BLaER1 treated with 17β-estradiol and CSF1 and Interleukin-3, amounts not matched to agents 10 nM and 100 nM (cell line): ENCODE results near the gene ZNF528.

Experiments
- H3K27ac ChIP-seq, 11 experiments: shearing (Covaris generic); formaldehyde crosslinking; 2 replicates each; pipeline ENCODE4 v1.8.1; 2022
- H3K27me3 ChIP-seq, 11 experiments: shearing (Covaris generic); formaldehyde crosslinking; 2 replicates each; pipeline ENCODE4 v1.8.1; 2022
- H3K36me3 ChIP-seq, 11 experiments: shearing (Covaris generic); formaldehyde crosslinking; 2 replicates each; pipeline ENCODE4 v1.8.1; 2022
- H3K4me1 ChIP-seq, 10 experiments: shearing (Covaris generic); formaldehyde crosslinking; 2 replicates each; pipeline ENCODE4 v1.8.1; 2022
- H3K4me2 ChIP-seq, 11 experiments: shearing (Covaris generic); formaldehyde crosslinking; 2 replicates each; pipeline ENCODE4 v1.8.1; 2022
- H3K4me3 ChIP-seq, 10 experiments: shearing (Covaris generic); formaldehyde crosslinking; 2 replicates each; pipeline ENCODE4 v1.8.1; 2022
- H3K9ac ChIP-seq, 11 experiments: shearing (Covaris generic); formaldehyde crosslinking; 2 replicates each; pipeline ENCODE4 v1.8.1; 2022
- H3K9me3 ChIP-seq, 11 experiments: shearing (Covaris generic); formaldehyde crosslinking; replicated peaks in 1 of 11; 2 replicates each; pipeline ENCODE4 v1.8.1; 2022
- H4K20me1 ChIP-seq, 11 experiments: shearing (Covaris generic); formaldehyde crosslinking; 2 replicates each; pipeline ENCODE4 v1.8.1; 2022
- Cebpa-rat ChIP-seq, 11 experiments: shearing (Covaris generic); IDR thresholded peaks; 2 replicates each; pipeline ENCODE4 v1.8.1; 2022

ZNF528 gene

DNA sequence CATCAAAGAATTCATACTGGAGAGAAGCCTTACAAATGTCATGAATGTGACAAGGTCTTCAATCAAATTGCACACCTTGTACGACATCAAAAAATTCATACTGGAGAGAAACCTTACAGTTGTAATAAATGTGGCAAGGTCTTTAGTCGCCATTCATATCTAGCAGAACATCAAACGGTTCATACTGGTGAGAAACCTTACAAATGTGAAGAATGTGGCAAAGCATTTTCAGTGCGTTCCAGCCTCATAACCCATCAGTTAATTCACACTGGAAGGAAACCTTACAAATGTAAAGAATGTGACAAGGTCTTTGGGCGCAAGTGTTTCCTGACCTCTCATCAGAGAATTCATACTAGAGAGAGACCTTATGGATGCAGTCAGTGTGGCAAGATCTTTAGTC is 18.1 kb downstream of the ZNF528 start:
- Histone ChIP-seq H3K4me3 (no peak overlapping the region), H3K36me3 (peaks cover 48 to 66% (median 58%) of the 10 kb centered on the region in 11 experiments), H3K9ac (no peak overlapping the region), H3K9me3 (peaks cover 92 to 100% (median 100%) of the 10 kb centered on the region in 11 experiments), H4K20me1 (no peaks in the 10 kb centered on the region), H3K27ac (no peak overlapping the region), H3K27me3 (no peaks in the 10 kb centered on the region), H3K4me2 (no peak overlapping the region), H3K4me1 (peaks cover 0 to 7% (median 0%) of the 10 kb centered on the region in 10 experiments; a peak in 3 of 20 replicates)
- TF ChIP-seq Cebpa-rat (IDR thresholded peaks at IDR 0.05) = no peak

DNA sequence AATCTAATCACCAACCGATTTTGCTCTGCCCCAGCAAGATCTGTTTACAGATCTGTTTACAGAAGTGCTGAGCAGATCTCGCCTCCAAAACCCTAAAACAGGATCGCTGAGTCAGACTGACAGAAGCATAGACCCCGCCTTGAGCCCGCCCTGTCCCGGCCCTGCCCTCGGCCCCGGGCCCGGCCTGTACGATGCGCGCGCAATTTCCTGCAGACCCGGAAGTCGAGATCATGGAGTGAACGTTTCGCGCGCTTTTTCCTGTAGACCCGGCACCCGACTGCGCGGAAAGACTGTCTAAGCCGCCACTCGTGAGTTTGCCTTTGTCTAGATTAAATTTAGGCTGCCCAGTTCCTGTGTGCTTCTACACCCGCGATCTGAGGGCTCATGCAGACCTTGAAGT is 31.3 kb downstream of the ZNF528 start, which contains the start of gene ZNF534:
Gene ZNF534 (plus strand): TSS at position 212 of the 400 bp plus-strand sequence. CDS start 2,327 bp downstream, outside the sequence.
- Histone ChIP-seq H3K36me3 (peaks cover 18 to 63% (median 43%) of the 10 kb centered on the region in 11 experiments; a peak in 20 of 22 replicates), H3K9me3 (peaks cover 97 to 100% (median 100%) of the 10 kb centered on the region in 11 experiments), H3K27ac (no peak within 1 kb of the TSS), H3K4me1 (no peaks in the 10 kb centered on the region), H3K27me3 (no peaks in the 10 kb centered on the region), H4K20me1 (no peaks in the 10 kb centered on the region), H3K4me3 (no peak within 1 kb of the TSS), H3K4me2 (no peak within 1 kb of the TSS), H3K9ac (no peak within 1 kb of the TSS)
- no peak for TF ChIP-seq Cebpa-rat (IDR thresholded peaks at IDR 0.05)

DNA sequence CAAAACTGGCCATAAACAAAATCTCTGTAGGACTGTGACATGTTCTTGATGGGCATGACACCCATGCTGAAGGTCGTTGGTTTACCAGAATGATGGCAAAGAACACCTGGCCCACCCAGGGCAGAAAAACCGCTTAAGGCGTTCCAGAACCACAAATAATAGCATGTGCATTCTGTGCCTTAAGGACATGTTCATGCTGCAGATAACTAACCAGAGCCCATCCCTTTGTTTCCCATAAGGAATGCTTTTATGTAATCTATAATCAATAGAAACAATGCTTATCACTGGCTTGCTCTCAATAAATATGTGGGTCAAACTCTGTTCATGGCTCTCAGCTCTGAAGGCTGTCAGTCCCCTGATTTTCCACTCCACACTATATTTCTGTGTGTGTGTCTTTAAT is 44.5 kb downstream of the ZNF528 start:
- Histone ChIP-seq H3K36me3 (peaks cover 8 to 21% (median 17%) of the 10 kb centered on the region in 11 experiments; a peak in 17 of 22 replicates), H3K4me2 (no peak overlapping the region), H3K4me1 (no peaks in the 10 kb centered on the region), H3K4me3 (no peak overlapping the region), H3K27ac (no peak overlapping the region), H3K9ac (no peak overlapping the region), H4K20me1 (no peaks in the 10 kb centered on the region), H3K9me3 (peaks cover 95 to 100% (median 99%) of the 10 kb centered on the region in 11 experiments), H3K27me3 (no peaks in the 10 kb centered on the region)
- no peak for TF ChIP-seq Cebpa-rat (IDR thresholded peaks at IDR 0.05)

DNA sequence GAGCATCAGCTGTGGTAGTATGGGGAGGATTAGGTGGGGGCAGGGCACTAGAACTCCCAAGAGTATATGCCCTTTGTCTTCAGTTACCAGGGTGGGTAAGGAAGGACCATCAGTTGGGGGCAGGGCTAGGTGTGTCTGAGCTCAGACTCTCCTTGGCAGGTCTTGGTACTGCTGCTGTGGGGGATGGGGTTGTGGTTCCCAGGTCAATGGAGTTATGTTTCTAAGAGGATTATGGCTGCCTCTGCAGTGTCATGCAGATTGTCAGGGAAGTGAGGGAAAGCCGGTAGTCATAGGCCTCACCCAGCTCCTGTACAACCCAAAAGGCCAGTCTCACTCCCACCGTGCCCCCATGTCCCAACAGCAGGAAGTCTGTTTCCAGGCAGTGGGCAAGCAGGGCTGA is 46.9 kb downstream of the ZNF528 start:
- no peaks in the 10 kb centered on the region for H4K20me1 ChIP-seq
- no peak overlapping the region for H3K4me2 ChIP-seq
- H3K36me3 ChIP-seq = peaks cover 0 to 3% (median 0%) of the 10 kb centered on the region in 11 experiments; a peak in 3 of 22 replicates
- peaks cover 89 to 100% (median 94%) of the 10 kb centered on the region in 11 experiments for H3K9me3 ChIP-seq
- no peaks in the 10 kb centered on the region for H3K4me1 ChIP-seq
- no peak overlapping the region for H3K27ac ChIP-seq
- H3K27me3 ChIP-seq = no peaks in the 10 kb centered on the region
- TF ChIP-seq Cebpa-rat (IDR thresholded peaks at IDR 0.05) = no peak
- H3K9ac ChIP-seq = no peak overlapping the region
- H3K4me3 ChIP-seq = 0 out of 20 replicates have a peak overlapping the region, but pooled peaks of 1 of the 10 experiments have one; percentile 28

DNA sequence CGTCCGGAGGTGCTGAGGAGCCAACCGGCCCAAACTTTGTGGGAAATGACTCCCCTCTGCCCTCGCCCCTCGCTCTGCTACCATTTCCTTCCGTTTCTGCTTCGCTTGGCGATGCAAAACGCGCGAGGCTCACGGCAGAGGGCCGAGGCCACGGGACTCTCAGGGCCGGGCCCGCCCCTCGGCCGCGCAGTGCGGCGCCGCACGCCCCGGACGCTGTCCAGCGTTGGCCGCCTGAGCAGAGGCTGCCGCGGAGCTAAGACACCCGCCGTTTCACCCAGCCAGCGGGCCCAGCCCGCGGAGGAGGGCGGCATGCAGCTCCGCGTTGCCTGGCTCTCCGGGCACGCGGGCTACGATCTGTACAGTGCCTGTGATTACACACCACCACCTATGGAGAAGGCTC is 53.6 kb downstream of the ZNF528 start:
- Histone ChIP-seq H4K20me1 (no peaks in the 10 kb centered on the region), H3K27ac (no peak overlapping the region), H3K4me1 (no peaks in the 10 kb centered on the region), H3K27me3 (no peaks in the 10 kb centered on the region), H3K36me3 (peaks cover 0 to 8% (median 3%) of the 10 kb centered on the region in 11 experiments; a peak in 5 of 22 replicates), H3K4me3 (peak overlapping the region in 3 of 10 experiments; percentile 19 to 31 (median 19); a peak in 1 of 20 replicates), H3K9me3 (peaks cover 92 to 100% (median 97%) of the 10 kb centered on the region in 11 experiments), H3K9ac (no peak overlapping the region), H3K4me2 (no peak overlapping the region)
- no peak for TF ChIP-seq Cebpa-rat (IDR thresholded peaks at IDR 0.05)

DNA sequence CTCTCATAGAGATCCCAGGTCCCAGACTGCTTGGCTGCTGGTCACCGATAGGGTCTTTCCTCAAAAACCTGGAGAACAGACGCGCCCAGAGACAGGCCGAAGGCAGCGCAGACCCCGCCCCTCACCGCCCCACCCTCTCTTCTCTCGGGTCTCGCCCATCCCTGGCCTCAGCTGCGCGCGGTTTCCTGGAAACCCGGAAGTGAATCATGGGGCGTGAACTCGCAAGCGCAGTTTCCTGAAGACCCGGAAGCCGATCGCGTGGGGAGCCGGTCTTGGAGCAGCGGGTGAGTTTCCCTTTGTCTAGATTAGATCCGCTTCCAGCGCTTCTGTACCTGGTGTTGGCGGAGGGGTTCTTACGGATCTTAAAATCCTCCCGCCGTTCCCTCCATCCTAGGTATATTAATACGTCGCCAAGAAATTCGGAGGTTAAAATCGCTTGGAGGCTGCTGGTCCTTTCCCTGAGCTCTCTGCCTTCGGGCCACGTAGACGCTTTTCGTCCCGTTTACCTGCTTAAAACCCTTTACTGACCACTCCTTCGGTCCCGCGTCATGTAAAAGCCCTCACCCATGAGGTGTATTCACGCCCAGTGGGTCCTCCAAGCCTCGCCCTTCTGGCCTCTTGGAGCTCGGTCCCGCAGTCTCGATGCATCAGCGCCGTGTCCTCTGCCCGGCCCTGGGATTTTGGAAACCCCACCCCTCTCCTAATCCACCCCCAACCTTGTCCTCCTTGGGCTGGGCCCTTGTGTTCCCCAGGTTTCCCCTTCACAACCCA is 55.9 kb downstream of the ZNF528 start, which contains the start of gene ZNF578:
Gene ZNF578 (plus strand): TSS at position 230 of the 771 bp plus-strand sequence. CDS start 48,293 bp downstream, outside the sequence.
- Histone ChIP-seq H3K9me3 (peaks cover 96 to 100% (median 99%) of the 10 kb centered on the region in 11 experiments), H3K4me1 (no peaks in the 10 kb centered on the region), H3K27ac (no peak within 1 kb of the TSS), H3K36me3 (peaks cover 0 to 13% (median 4%) of the 10 kb centered on the region in 11 experiments; a peak in 5 of 22 replicates), H4K20me1 (no peaks in the 10 kb centered on the region), H3K4me2 (no peak within 1 kb of the TSS), H3K9ac (no peak within 1 kb of the TSS), H3K27me3 (no peaks in the 10 kb centered on the region), H3K4me3 (0 out of 20 replicates have a peak within 1 kb of the TSS, but pooled peaks of 1 of the 10 experiments have one; percentile 13)
- TF ChIP-seq Cebpa-rat (IDR thresholded peaks at IDR 0.05) = no peak

DNA sequence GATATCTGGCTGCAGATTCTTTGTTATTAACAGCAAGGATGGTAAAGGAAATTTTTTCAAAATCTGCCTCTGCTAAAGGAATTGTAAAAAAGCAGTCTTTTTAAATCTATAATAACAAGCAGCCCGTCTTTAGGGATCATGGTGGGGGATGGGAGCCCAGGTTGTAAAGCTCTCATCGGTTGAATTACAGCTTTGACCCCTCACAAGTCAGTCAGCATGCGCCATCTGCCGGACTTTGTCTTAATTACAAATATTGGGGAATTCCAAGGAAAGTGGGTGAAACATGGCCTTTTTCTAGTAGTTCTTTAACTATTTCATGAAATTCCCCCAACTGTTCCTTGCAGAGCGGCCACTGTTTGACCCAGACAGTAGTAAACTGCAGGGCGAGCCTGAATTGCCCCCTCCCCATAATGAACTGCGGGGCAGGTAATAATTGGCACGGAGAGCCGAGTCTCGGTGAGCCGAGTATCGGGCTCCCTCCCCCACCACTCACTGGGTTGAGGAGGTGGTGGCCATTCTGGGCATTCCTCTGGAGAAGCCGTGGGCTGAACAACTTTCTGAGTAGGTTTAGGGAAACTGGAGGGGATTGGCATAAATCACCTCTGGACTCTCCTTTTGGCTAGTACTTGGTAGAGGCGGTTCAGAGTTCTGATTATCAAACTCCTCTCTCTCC is 67.3 kb downstream of the ZNF528 start:
- Histone ChIP-seq H3K27ac (no peak overlapping the region), H3K9me3 (peaks cover 100% of the 10 kb centered on the region in 11 experiments)

More for the DNA sequence above, 67.3 kb downstream of the ZNF528 start:
- no peak for TF ChIP-seq Cebpa-rat (IDR thresholded peaks at IDR 0.05)
- no peak overlapping the region for H3K9ac ChIP-seq
- peaks cover 0 to 6% (median 0%) of the 10 kb centered on the region in 11 experiments; a peak in 3 of 22 replicates for H3K36me3 ChIP-seq
- no peaks in the 10 kb centered on the region for H4K20me1 ChIP-seq
- no peaks in the 10 kb centered on the region for H3K27me3 ChIP-seq
- H3K4me3 ChIP-seq = peak overlapping the region in 4 of 10 experiments; percentile 15 to 27 (median 25); a peak in 4 of 20 replicates
- H3K4me1 ChIP-seq = no peaks in the 10 kb centered on the region
- no peak overlapping the region for H3K4me2 ChIP-seq
